MCF 10A (cell line): Measurements from ENCODE around the gene MCM10. TPM values are rescaled to one million over a fixed set of nuclear protein-coding genes. Genes with fewer than 3 reads are reported as not detected.

Experiments used
- BruUV-seq: library from RNA; stranded (reverse); fragments of 400-500 nt; replicated peaks from 2 replicates; lab custom pipeline; 2021; lab: Mats Ljungman, UMichigan
- CTCF ChIA-PET: fragments of 300-600 bp; sonication (Branson Sonifier 250); formaldehyde crosslinking; extraction: SDS; loops from one replicate; lab custom pipeline; 2021; ENCODE audit warnings: antibody characterized with exemption, inconsistent platforms; lab: Yijun Ruan, JAX
- POLR2A ChIA-PET: fragments of 300-600, 350-650 bp; sonication (Branson Sonifier 250); formaldehyde crosslinking; extraction: SDS; loops from one replicate; lab custom pipeline; 2020; ENCODE audit warnings: antibody characterized with exemption, inconsistent platforms; lab: Yijun Ruan, JAX
- DNase-seq: peaks from one replicate; pipeline ENCODE4 v3.0.0-alpha.2; 2018; ENCODE audit not compliant: unreplicated experiment
- H3K27ac Mint-ChIP-seq: one replicate; pipeline ENCODE4 v1.8.0; 2022; ENCODE audit warnings: mild to moderate bottlenecking, low read depth, mixed read lengths; ENCODE audit not compliant: unreplicated experiment
- H3K27me3 Mint-ChIP-seq: one replicate; pipeline ENCODE4 v1.8.0; 2022; ENCODE audit warnings: mixed read lengths; ENCODE audit not compliant: insufficient read depth, unreplicated experiment
- H3K36me3 Mint-ChIP-seq: one replicate; pipeline ENCODE4 v1.8.0; 2022; ENCODE audit warnings: mild to moderate bottlenecking, moderate library complexity, mixed read lengths; ENCODE audit not compliant: insufficient read depth, unreplicated experiment
- H3K4me1 Mint-ChIP-seq: one replicate; pipeline ENCODE4 v1.8.0; 2022; ENCODE audit warnings: mixed read lengths; ENCODE audit not compliant: insufficient read depth, unreplicated experiment
- H3K4me3 Mint-ChIP-seq: one replicate; pipeline ENCODE4 v1.8.0; 2022; ENCODE audit warnings: mild to moderate bottlenecking, moderate library complexity, mixed read lengths; ENCODE audit not compliant: unreplicated experiment
- H3K9me3 Mint-ChIP-seq: one replicate; pipeline ENCODE4 v1.8.0; 2022; ENCODE audit warnings: mixed read lengths; ENCODE audit not compliant: unreplicated experiment
- CTCF ChIP-seq: fragments of 200-600 bp; IDR thresholded peaks from one replicate; pipeline ENCODE4 v1.8.0; 2022; ENCODE audit warnings: antibody characterized with exemption, mild to moderate bottlenecking; ENCODE audit not compliant: unreplicated experiment
- intact Hi-C: fragments of 100-400 bp; cut with micrococcal nuclease; formaldehyde crosslinking; loops from 2 replicates; pipeline ENCODE4 v1.14.1; 2022
- total RNA-seq: library from RNA; stranded (reverse); gene quantifications from 2 replicates; pipeline ENCODE4 v1.2.3, GENCODE V29; 2022

Gene MCM10
- total RNA-seq, 1 experiment from 2014 or later, result 6.0 TPM

- intact Hi-C loops, result no loop called here
- Mint-ChIP-seq H3K27me3 (no peaks in the 10 kb centered on the region), H3K27ac (no peak overlapping the region), H3K4me1 (no peaks in the 10 kb centered on the region), H3K4me3 (no peak overlapping the region), H3K9me3 (no peaks in the 10 kb centered on the region), H3K36me3 (peaks cover 7% of the 10 kb centered on the region)
- POLR2A ChIA-PET, result no interaction called here
- no TSS peak for BruUV-seq
- DNase-seq, result no peak
- TF ChIP-seq CTCF, result no peak
- CTCF ChIA-PET, result no interaction called here
Measured at GRCh38 chr10:13183625-13184024, 22.3 kb downstream of the MCM10 start.

- Mint-ChIP-seq H3K36me3 (peaks cover 7% of the 10 kb centered on the region), H3K27me3 (no peaks in the 10 kb centered on the region), H3K4me3 (no peak overlapping the region), H3K27ac (no peak overlapping the region), H3K9me3 (no peaks in the 10 kb centered on the region), H3K4me1 (no peaks in the 10 kb centered on the region)
- intact Hi-C loops, result no loop called here
- CTCF ChIA-PET, result no interaction called here
- DNase-seq, result no peak
- no TSS peak for BruUV-seq
- POLR2A ChIA-PET, result no interaction called here
- no peak for TF ChIP-seq CTCF
Measured at GRCh38 chr10:13184276-13184675, 22.9 kb downstream of the MCM10 start.

GRCh38 chr10:13184730-13185514 is 23.6 kb downstream of the MCM10 start:
- CTCF ChIA-PET, result no interaction called here
- H3K36me3 Mint-ChIP-seq, result peaks cover 7% of the 10 kb centered on the region
- TF ChIP-seq CTCF, result no peak
- H3K4me1 Mint-ChIP-seq, result no peaks in the 10 kb centered on the region
- intact Hi-C loops, result no loop called here
- POLR2A ChIA-PET, result interaction anchor here (0.6 kb wide), 1 partner anchor 37 kb away, joined by 3 read pairs; no protein-coding TSS in a partner anchor
- H3K27me3 Mint-ChIP-seq, result no peaks in the 10 kb centered on the region
- BruUV-seq, result no TSS peak
- no peak for DNase-seq
- H3K9me3 Mint-ChIP-seq, result no peaks in the 10 kb centered on the region
- H3K4me3 Mint-ChIP-seq, result no peak overlapping the region
- no peak overlapping the region for H3K27ac Mint-ChIP-seq

- Mint-ChIP-seq H3K4me1 (no peaks in the 10 kb centered on the region), H3K9me3 (no peaks in the 10 kb centered on the region), H3K27me3 (no peaks in the 10 kb centered on the region), H3K27ac (no peak overlapping the region), H3K4me3 (no peak overlapping the region), H3K36me3 (peaks cover 7% of the 10 kb centered on the region)
- intact Hi-C loops, result no loop called here
- no peak for DNase-seq
- ChIA-PET CTCF (interaction anchor here (1.5 kb wide), 1 partner anchor 20 kb away, joined by 5 read pairs; no protein-coding TSS in a partner anchor), POLR2A (interaction anchor here (0.6 kb wide), 1 partner anchor 133 kb away, joined by 3 read pairs; no protein-coding TSS in a partner anchor)
- no TSS peak for BruUV-seq
- no peak for TF ChIP-seq CTCF
Measured at GRCh38 chr10:13187135-13187534, 25.8 kb downstream of the MCM10 start.
